ENCODE results near the gene POC5.

DNA sequence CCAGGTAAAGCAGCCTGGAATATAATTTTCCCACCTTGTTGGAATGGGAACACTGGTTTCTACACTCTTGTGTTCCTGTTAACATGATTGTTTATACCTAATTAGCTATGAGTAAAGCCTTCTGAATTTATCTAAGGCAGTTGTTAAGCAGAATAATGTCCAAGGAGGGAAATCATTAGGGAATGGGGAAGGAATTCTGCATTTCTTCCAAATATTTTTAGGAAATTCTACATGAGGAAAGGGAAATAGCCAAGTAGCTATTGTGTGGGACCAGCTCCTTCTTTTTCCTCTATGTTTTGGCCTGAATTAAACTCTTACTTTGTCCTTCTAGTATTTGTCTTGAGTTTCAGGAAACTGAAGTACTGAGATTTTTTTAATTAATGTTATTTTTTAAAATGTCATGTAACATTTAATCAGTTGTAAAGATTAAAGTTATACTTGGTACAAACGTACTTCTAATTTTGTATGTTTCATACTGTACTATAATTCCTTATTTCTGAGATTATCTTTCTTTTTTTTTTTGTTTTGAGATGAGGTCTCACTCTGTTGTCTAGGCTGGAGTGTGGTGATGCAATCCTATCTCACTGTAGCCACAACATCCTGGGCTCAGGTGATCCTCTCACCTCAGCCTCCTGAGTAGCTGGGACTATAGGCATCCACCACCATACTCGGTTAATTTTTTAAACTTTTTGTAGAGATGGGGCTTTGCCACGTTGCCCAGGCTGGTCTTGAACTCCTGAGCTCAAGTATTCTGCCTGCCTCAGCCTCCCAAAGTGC lies 77.5 kb downstream of the POC5 start:
- no peak for TF ChIP-seq POLR2A (IDR thresholded peaks at IDR 0.05)
- TF ChIP-seq, protein P1, sequence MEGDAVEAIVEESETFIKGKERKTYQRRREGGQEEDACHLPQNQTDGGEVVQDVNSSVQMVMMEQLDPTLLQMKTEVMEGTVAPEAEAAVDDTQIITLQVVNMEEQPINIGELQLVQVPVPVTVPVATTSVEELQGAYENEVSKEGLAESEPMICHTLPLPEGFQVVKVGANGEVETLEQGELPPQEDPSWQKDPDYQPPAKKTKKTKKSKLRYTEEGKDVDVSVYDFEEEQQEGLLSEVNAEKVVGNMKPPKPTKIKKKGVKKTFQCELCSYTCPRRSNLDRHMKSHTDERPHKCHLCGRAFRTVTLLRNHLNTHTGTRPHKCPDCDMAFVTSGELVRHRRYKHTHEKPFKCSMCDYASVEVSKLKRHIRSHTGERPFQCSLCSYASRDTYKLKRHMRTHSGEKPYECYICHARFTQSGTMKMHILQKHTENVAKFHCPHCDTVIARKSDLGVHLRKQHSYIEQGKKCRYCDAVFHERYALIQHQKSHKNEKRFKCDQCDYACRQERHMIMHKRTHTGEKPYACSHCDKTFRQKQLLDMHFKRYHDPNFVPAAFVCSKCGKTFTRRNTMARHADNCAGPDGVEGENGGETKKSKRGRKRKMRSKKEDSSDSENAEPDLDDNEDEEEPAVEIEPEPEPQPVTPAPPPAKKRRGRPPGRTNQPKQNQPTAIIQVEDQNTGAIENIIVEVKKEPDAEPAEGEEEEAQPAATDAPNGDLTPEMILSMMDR (IDR thresholded peaks at IDR 0.05) = no peak
